Activated CD4-positive, alpha-beta T cell treated with anti-CD3 and anti-CD28 coated beads, Interleukin-2, amount 50 U/mL, for 24 hours (primary cell): ENCODE measurements around the gene PRRG1.
"Not testable (repeated sequence)": the region's sequence is repeated elsewhere in the genome, so short reads cannot be mapped to it uniquely, and the experiment has no call there.

Experiments used
- DNase-seq, 2 donors: peaks; one replicate each; pipeline ENCODE4 v3.0.0-alpha.2; 2020; ENCODE audit warnings: low read depth in 1 of 2, low spot score in 1 of 2

PRRG1 gene

GRCh38 chrX:37378404-37378803, 29.2 kb downstream of the PRRG1 start:
- DNase-seq = no peak

- DNase-seq = no peak
Measured at GRCh38 chrX:37378830-37379229, 29.7 kb downstream of the PRRG1 start.

- DNase-seq = no peak
Measured at GRCh38 chrX:37380256-37380655, 31.1 kb downstream of the PRRG1 start.

- DNase-seq = no peak
Measured at GRCh38 chrX:37380924-37381323, 31.8 kb downstream of the PRRG1 start.

GRCh38 chrX:37383313-37383712, 34.1 kb downstream of the PRRG1 start:
- no peak for DNase-seq

- DNase-seq = no peak
Measured at GRCh38 chrX:37388413-37388812, 39.2 kb downstream of the PRRG1 start.

DNA sequence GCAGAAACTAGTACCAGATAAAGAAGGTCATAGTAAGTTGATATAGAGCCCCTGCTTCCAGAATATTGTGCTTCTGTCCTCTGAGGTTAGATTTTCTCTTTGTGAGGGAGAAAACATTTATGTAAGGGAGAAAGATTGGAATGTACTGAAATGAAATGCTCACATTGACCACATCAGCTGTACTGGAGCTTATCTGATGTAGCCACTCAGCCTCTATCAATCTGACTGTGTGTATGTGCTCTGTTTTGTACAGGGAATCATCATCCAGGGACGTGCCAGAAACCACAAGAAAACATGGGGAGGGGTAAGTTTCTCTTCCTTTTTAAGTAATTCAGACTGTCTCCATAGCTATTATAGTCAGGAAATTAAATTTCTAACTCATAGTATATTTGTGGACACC, 56.8 kb downstream of the PRRG1 start:
- no peak for DNase-seq

- DNase-seq = no peak
Measured at GRCh38 chrX:37407736-37408135, 58.6 kb downstream of the PRRG1 start.

- DNase-seq = no peak
Measured at GRCh38 chrX:37409278-37409677, 60.1 kb downstream of the PRRG1 start.

GRCh38 chrX:37420185-37420584, 71.0 kb downstream of the PRRG1 start:
- no peak for DNase-seq

GRCh38 chrX:37420756-37421155, 71.6 kb downstream of the PRRG1 start:
- no peak for DNase-seq

DNA sequence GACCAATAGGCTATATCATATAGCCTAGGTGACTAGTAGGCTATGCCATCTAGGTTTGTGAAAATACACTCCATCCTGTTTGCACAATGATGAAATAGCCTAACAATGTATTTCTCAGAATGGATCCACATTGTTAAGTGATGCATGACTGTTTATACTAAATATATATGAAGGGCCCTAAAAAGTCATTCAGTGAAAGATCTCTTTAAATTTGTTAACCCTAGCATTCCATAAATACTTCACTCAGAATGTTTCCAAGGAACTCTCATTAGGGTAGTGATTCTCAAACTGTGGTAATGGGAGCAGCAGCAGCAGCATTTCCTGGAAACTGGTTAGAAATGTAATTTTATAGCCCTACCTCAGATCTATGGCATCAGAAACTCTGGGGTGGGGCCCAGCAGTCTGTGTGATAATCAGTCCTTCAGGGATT, 74.9 kb downstream of the PRRG1 start:
- no peak for DNase-seq

GRCh38 chrX:37425370-37425769, 76.2 kb downstream of the PRRG1 start:
- DNase-seq = no peak

DNA sequence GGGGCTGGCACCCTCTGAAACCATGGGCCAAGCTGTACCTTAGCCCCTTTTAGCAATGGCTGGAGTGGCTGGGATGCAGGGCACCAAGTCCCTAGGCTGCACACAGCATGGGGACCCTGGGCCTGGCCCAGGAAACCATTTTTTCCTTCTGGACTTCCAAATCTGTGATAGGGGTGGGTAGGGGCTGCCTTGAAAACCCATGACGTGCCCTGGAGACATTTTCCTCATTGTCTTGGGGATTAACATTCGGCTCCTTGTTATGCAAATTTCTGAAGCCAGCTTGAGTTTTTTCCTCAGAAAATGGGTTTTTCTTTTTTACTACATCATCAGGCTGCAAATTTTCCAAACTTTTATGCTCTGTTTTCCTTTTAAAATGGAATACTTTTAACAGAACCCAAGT, 79.8 kb downstream of the PRRG1 start:
- not testable (repeated sequence) for DNase-seq

DNA sequence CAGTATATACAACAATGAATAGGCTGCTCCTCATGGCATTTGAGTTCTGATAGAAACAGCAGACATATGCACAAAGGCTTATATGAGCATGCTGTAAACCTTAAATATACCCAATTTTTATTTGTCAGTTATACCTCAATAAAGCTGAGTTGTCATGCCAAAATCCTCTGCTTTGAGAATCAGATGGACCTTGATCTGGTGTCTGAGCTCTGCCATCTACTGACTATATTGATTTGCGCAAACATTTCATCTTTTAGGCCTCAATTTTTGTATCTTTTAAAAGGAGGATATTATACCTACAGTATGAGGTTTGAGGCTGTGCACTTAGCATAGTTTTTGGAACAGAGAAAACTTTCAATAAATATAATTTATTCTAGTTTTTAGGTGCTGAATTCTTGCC, 85.2 kb downstream of the PRRG1 start:
- DNase-seq = no peak

GRCh38 chrX:37437160-37437559, 88.0 kb downstream of the PRRG1 start:
- DNase-seq = no peak

DNA sequence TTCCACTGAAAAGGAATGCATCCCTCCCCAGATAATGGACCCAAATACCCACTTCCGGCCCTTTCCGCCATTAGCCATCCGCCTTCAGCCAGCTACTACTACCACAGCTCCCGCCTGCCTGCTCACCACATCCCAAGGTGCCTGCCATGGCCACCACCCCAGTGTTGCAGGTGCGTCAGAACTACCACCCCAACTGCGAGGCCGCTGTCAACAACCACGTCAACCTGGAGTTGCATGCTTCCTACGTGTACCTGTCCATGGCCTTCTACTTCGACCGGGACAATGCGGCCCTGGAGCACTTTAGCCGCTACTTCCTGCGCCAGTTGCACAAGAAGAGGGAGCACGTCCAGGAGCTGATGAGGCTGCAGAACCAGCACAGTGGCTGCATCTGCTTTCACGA, 92.2 kb downstream of the PRRG1 start:
- DNase-seq = no peak

DNA sequence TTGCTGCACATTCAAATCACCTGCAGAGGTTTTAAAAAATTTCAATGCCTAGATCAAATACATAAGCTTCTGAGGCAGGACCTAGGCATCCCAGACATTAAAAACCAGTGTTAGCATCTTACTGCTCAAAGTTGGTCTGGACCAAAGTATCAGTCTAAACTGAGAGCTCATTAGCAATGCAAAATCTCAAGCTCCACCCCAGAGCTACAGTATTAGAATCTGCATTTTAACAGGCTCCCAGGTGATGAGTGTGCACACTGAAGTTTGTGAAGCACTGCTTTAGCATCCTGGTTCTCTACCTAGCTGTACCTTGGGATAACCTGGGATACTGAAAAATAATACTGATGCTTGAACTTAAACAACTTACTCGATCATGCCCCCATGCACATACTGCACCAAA, 96.0 kb downstream of the PRRG1 start:
- DNase-seq = no peak

DNA sequence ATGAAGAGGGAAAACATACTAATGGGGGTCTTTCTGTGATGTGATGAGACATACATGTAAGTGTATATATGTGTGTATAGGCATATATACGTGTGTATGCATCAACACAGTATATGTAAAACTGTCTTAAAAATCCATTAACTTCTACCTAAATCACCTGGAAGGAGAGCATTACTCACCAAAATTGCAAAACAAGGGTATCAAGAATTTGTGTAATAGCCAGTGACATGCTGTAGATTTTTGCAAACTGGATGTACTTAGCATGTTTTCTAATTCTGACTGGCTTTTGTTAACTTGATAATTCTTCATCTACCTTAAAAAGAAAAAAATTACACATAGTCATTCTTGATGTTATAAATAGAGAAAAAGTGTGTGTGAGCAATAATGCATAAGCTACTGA, 104.7 kb downstream of the PRRG1 start:
- DNase-seq = no peak

GRCh38 chrX:37454537-37455285, 105.5 kb downstream of the PRRG1 start:
- no peak for DNase-seq

DNA sequence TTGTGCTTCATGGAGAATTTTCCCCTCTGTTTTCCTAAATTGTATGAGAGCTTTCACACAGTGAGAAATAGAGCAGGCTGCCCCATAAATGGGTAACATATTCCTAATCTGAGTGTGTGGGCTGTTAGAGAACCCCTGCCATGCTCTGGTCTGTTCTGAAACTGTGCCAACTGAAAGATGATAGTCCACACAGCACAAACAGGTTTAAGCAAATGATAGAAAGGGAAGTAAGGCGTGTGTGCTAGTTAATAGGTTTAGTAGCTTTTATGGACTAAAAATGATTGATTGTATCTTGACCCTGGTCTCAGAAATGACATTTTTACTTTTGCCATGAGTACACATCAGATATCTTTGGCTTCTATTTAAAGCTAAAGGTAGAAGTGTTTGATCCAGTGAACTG, 106.2 kb downstream of the PRRG1 start:
- no peak for DNase-seq

DNA sequence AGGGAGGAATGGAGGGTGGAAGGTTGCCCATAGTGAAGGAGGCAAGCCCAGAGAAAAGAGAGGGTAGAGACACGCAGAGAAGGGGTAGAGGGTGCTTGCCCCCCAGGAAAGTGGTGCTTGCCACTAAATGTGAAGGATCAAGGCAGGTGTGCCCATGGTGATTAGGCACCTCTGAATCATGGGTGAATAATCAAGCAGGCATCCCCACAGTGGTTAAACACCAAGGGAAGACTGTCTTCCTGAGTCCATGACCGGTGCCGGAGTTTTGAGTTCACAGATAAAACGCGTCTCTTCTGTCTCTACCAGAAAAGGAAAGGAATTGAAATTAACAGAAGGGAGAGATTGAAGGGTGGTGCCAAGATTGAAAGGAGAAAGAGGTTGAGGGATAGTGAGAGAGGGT, 111.1 kb downstream of the PRRG1 start:
- DNase-seq = not testable (repeated sequence)

DNA sequence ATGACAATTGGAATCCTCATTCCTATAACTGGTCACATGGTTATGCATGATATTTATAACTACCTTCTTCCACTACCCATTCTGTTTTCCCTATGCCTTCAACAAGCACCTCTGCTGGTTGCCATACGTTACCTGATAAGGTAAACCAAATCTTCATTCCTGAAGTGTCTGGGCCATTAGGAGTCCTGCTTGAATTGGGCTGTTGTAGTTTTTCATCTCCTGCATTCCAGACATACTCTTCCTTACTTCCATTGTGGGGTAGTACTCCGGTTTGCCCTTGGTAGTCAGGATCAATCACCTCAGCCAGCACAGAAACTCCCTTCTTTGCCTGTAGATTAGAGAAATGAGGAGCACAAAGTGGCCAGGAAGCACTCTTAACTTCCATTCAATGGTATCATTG, 113.2 kb downstream of the PRRG1 start:
- no peak for DNase-seq
